CD4-positive, alpha-beta T cell treated with Interleukin-15 for 1 hour (primary cell): ENCODE data around the gene TYK2.
"Not testable (repeated sequence)": the region's sequence is repeated elsewhere in the genome, so short reads cannot be mapped to it uniquely, and the experiment has no call there.

ENCODE experiments used
- DNase-seq: peaks from one replicate; pipeline ENCODE4 v3.0.0-alpha.2; 2020

TYK2 gene

GRCh38 chr19:10380313-10381102 is at the start of gene TYK2:
Gene TYK2, minus strand, starts transcription at chr19:10380572. Its CDS starts 2,166 bp downstream, at chr19:10378406.
- DNase-seq, result peak; percentile 98

- DNase-seq, result no peak
These were observed 48.6 kb upstream of the TYK2 start for GRCh38 chr19:10428996-10429381.

DNA sequence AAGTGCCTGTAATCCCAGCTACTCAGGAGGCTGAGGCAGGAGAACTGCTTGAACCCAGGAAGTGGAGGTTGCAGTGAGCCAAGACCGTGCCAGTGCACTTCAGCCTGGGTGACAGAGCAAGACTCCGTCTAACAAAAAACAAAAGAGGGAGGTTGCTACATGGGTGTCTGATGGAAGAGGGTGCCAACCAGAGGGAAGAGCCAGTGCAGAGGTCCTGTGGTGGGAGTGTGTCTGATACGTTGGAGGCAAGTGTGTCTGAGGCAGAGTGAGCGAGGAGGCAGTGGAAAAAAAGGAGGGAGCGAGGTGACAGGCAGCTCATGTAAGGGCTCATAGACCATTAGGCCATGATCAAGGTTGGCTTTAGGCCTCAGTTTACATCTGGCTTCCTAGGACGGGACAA is 46.8 kb upstream of the TYK2 start:
- no peak for DNase-seq

- DNase-seq, result peak; percentile 70
These were observed 43.8 kb upstream of the TYK2 start for GRCh38 chr19:10424011-10424637.

DNA sequence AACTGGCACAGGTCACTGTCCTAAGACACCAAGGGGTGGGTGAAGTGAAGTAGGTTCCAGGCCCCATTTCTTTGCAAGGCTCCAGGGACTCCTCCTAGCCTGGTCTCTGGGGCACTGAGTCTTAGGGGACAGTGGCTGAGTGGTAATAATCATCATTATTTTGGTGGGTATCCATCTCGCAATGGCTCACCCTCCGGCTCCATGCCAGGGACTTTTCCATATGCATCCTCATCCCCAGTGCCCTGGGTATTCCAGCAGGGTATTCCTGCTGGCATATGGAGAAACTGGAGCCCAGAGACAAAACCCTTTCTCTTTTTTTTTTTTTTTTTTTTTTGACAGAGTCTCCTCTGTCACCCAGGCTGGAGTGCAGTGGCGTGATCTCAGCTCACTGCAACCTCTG is 42.5 kb upstream of the TYK2 start:
- DNase-seq, result no peak

GRCh38 chr19:10422046-10422461 is 41.7 kb upstream of the TYK2 start:
- no peak for DNase-seq

- peak; percentile 52 for DNase-seq
These were observed 41.1 kb upstream of the TYK2 start for GRCh38 chr19:10421240-10422045.

DNA sequence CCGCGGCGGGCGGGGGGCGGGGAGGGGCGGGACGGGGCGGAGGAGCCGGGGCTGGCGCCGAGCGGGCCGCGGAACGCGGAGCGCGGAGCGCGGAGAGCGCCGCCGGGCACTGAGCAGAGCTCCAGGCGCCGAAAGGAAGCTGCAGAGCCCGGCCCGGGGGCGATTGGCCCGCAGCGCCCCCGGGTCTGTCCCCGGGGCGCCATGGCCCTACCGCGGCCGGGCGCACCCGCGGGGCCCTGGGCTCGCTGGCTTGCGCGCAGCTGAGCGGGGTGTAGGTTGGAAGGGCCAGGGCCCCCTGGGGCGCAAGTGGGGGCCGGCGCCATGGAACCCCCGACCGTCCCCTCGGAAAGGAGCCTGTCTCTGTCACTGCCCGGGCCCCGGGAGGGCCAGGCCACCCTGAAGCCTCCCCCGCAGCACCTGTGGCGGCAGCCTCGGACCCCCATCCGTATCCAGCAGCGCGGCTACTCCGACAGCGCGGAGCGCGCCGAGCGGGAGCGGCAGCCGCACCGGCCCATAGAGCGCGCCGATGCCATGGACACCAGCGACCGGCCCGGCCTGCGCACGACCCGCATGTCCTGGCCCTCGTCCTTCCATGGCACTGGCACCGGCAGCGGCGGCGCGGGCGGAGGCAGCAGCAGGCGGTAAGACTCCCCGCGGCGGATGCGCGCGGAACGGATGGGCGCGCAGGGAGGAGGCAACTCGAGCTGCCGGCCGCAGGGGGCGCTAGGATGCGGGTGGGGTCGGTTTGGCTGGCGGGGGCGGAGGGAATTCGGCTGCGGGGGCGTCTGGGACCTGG is 40.3 kb upstream of the TYK2 start, which contains the start of gene PDE4A:
TSS of gene PDE4A (plus strand) at position 95 of the 796 bp plus-strand sequence. CDS start at position 322, 227 bp downstream.
- DNase-seq, result peak; percentile 61

DNA sequence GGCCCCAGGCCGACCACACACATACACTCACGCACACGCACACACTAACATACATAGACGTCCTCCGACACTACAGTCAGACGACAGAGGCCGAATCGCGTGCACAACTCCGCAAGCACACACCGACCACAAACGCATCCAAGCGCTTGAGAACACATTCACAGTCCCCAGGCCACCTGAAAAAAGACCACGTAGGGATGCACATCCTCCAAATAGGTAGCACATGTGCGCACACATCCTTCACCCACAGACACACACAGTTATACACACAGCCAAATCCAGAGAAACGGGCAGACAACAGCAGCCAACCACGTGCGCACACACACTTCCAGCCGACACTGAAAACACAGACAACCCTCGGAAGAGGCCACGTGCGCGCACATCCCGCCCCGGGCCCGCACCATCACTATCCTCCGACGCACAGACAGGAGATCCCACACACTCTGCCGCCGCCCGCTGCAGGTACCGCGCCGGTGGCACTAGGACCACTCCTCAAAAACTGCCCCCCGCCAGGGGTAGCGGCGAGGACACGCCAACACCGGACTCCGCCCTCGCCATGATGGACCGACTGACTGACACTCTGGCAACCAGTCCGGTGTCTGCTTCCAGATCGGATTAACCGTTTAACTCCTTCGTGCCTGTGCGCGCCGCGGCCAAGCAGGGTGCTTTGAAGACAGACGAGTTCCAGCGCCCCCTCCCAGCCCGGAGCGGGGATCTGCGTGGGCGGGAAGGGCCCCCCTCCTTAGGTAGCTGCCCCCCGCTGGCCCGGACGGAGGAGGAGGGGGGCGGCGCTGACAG is 39.5 kb upstream of the TYK2 start:
- DNase-seq, result peak; percentile 74

GRCh38 chr19:10419200-10419645 is 38.9 kb upstream of the TYK2 start:
- no peak for DNase-seq

GRCh38 chr19:10418485-10419199 is 38.3 kb upstream of the TYK2 start:
- no peak for DNase-seq

- DNase-seq, result no peak
These were observed 37.8 kb upstream of the TYK2 start for GRCh38 chr19:10418235-10418484.

DNA sequence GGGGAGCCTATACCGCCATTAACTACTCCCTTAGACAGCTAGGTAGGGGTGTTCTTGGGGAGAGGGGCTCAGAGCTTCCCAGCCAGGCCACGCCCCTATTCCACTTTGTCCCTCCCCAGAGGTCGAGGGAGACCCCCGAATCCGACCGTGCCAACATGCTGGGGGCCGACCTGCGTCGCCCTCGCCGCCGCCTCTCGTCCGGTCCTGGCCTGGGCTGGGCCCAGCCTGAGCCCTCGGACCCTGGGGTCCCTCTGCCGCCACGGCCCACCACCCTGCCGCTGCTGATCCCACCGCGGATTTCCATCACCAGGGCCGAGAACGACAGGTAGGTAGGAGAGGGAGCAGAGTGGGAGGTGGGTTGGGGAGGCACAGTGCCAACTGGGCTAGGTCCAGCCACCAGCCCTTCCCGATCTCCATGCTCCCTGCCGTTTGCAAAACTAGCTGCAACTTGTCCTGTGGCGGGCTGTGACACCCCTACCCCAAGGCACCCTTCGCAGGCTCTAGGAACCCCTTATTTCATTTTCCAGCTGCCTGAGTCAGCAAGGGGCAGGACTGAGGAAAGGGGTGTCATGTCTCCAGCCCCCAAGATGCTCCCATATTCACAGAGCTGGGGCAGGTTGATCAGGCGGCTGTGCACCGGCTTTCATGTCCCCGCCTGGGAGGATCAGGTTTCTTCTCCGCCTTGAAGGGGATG is 37.3 kb upstream of the TYK2 start:
- DNase-seq, result no peak

DNA sequence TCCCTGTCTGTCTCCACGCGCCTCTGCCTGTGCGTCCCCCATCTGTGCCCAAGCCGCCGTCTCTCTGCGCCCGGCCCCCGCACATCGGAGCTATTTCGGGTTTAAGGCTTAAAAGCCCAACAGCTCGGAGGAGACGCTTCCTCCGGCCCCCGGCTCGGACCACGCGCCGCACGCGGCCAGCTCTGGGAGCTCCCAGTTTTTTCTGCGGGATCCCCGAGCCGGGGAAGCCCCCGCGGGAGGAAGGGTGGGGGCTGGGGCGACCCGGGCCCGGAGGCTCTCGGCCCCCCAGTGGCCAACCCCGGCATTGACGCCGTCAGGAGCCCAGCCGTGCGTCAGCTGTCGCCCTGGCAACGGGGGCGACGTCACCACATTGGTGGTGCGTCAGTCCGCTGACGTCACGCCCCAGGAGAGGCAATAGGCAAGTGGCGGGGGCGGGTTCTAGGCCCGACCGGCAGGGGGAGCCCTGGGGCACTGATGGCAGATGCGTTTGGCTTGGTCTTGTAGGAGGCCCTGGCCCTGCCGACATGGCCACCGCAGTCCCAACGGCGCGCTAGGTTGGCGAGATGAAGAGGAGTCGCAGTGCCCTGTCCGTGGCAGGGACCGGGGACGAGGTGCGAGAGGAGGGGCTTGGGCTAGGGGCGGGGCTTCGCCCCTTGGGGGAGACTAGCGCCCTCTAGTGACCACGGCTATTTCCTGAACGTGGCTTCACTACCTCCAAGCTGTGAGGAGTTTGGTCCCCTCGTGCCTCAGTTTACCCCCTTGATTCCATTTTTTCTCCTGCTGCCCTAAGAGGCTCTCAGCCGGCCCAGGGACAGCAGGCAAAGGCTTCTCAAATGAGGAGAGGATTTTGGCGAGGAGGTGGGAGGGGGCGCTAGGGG is 36.2 kb upstream of the TYK2 start:
- DNase-seq, result peak; percentile 97

GRCh38 chr19:10416083-10416379 is 35.7 kb upstream of the TYK2 start:
- no peak for DNase-seq

DNA sequence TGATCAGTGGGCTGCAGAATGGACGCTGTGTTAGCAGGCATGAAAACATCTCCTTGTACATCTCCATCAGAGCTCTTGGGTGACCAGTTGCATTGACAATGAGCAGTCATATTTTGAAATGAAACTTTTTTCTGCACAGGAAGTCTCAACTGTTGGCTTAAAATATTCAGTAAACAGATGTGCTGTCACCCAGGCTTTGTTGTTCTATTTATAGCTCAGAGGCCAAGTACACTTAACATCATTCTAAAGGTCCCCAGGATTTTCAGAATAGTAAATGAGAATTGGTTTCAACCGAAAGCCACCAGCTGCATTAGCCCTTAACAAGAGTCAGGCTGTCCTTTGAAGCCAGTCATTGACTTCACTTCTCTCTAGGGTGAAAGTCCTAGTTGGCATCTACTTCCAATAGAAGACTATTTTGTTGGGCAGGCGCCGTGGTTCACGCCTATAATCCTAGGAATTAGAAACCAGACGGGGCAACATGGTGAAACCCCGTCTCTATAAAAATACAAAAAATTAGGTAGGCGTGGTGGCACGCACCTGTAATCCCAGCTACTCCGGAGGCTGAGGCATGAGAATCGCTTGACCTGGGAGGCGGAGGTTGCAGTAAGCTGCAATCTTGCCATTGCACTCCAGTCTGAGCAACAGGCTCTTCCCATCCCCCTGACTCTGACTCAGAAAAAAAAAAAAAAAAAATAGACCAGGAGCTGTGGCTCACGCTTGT is 32.0 kb upstream of the TYK2 start:
- DNase-seq, result no peak

DNA sequence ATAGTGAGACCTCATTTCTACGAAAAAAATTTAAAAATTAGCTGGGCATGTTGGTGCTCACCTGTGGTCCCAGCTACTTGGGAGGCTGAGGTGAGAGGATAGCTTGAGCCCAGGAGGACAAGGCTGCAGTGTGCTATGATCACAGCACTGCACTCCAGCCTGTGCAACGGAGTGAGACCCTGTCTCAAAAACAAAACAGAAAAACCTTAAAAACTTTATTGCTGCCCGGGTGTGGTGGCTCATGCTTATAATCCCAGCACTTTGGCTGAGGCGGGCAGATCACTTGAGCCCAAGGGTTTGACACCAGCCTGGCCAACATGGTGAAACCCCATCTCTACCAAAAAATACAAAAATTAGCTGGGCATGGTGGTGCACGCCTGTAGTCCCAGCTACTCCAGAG is 30.9 kb upstream of the TYK2 start:
- not testable (repeated sequence) for DNase-seq

GRCh38 chr19:10408511-10409283 is 28.3 kb upstream of the TYK2 start:
- peak; percentile 77 for DNase-seq
